K562 (cell line): ENCODE data around the gene NTRK1. TPM values are rescaled to one million over a fixed set of nuclear protein-coding genes. Genes with fewer than 3 reads are reported as not detected.

Experiments
- ATAC-seq: fragments of 200-7000 bp; cut with Tn5 transposase; 3 replicates; pipeline ENCODE4 v1.9.1; 2020; ENCODE audit warnings: moderate library complexity
- BruUV-seq: library from RNA; stranded (reverse); fragments of 400-500 nt; replicated peaks from 2 replicates; lab custom pipeline; 2021; lab: Mats Ljungman, UMichigan
- CTCF ChIA-PET: fragments of 300-600 bp; formaldehyde crosslinking; extraction: SDS; loops from one replicate; lab custom pipeline; 2021; ENCODE audit warnings: low intra/inter-chr PET ratio; lab: Yijun Ruan, JAX
- POLR2A ChIA-PET: fragments of 300-600, 350-650 bp; sonication (Branson Sonifier 250); formaldehyde crosslinking; extraction: SDS; loops from one replicate; lab custom pipeline; 2021; ENCODE audit warnings: antibody characterized with exemption, inconsistent platforms; lab: Yijun Ruan, JAX
- DNase-seq, 4 experiments: peaks; one replicate each; pipeline versions ENCODE4 v3.0.0 to v3.0.0-alpha.2; 2011 to 2018; ENCODE audit warnings: low spot score in 3 of 4, mixed read lengths in 3 of 4; ENCODE audit errors: extremely low read depth in 1 of 4
- FAIRE-seq: peaks from 2 replicates; lab custom pipeline; 2011; peaks lifted over from hg19 to GRCh38; lab: Jason Lieb, UNC
- H2AFZ ChIP-seq: 2 replicates; pipeline ENCODE4 v1.6.0; 2011; ENCODE audit warnings: low read depth, low read length, control low read depth, inconsistent platforms
- H3K27ac ChIP-seq: fragments of 200-600 bp; 3 replicates; pipeline ENCODE4 v1.8.0; 2011; ENCODE audit warnings: low read depth, mild to moderate bottlenecking, control low read depth, inconsistent platforms, low read length, moderate library complexity, mixed read lengths; ENCODE audit errors: extremely low read depth
- H3K27me3 ChIP-seq, 2 experiments: fragments of 300-600 bp in 1 of 2; 2 replicates in 1 of 2; 3 replicates in 1 of 2; pipeline versions ENCODE4 v1.6.0 to v1.8.0; 2011; ENCODE audit warnings: inconsistent platforms in 2 of 2, low read length in 2 of 2, mild to moderate bottlenecking in 1 of 2, mixed read lengths in 1 of 2, moderate library complexity in 1 of 2; ENCODE audit not compliant: control insufficient read depth in 2 of 2, insufficient read depth in 2 of 2
- H3K36me3 ChIP-seq: fragments of 300-600 bp; 3 replicates; pipeline ENCODE4 v1.8.0; 2011; ENCODE audit warnings: mild to moderate bottlenecking, low read length, inconsistent platforms; ENCODE audit not compliant: control insufficient read depth, insufficient read depth
- H3K4me1 ChIP-seq, 2 experiments: fragments of 200-600 bp in 1 of 2; replicated peaks in 1 of 2; 2 replicates in 1 of 2; 3 replicates in 1 of 2; pipeline versions ENCODE4 v1.5.1 to v1.8.0; 2011; ENCODE audit warnings: inconsistent platforms in 2 of 2, low read length in 2 of 2, mild to moderate bottlenecking in 1 of 2, mixed read lengths in 1 of 2, moderate library complexity in 1 of 2; ENCODE audit not compliant: control insufficient read depth in 2 of 2, insufficient read depth in 2 of 2
- H3K4me2 ChIP-seq: 2 replicates; pipeline ENCODE4 v1.6.1; 2011; ENCODE audit warnings: low read length, control low read depth, inconsistent platforms, mixed read lengths; ENCODE audit not compliant: insufficient read depth
- H3K4me3 ChIP-seq: fragments of 200-600 bp; sonication (generic), shearing (Covaris generic); 2 replicates; pipeline ENCODE4 v1.5.1; 2016; ENCODE audit warnings: control low read depth, inconsistent platforms
- H3K79me2 ChIP-seq: fragments of 200-600 bp; 3 replicates; pipeline ENCODE4 v1.8.0; 2011; ENCODE audit warnings: low read length, inconsistent platforms; ENCODE audit not compliant: control insufficient read depth, insufficient read depth
- H3K9ac ChIP-seq, 2 experiments: 2 replicates each; pipeline versions ENCODE4 v1.6.0 to v1.6.1; 2011; ENCODE audit warnings: low read depth in 2 of 2, low read length in 2 of 2, control low read depth in 1 of 2, inconsistent platforms in 1 of 2, mild to moderate bottlenecking in 1 of 2, mixed read lengths in 1 of 2; ENCODE audit not compliant: insufficient read depth in 1 of 2
- H3K9me1 ChIP-seq: one replicate; pipeline ENCODE4 v1.6.0; 2011; ENCODE audit warnings: inconsistent platforms, mild to moderate bottlenecking, low read length, moderate library complexity; ENCODE audit not compliant: control insufficient read depth, insufficient read depth
- H3K9me3 ChIP-seq: replicated peaks from 2 replicates; pipeline ENCODE4 v1.5.1; 2011; ENCODE audit warnings: low read depth, low read length, inconsistent platforms; ENCODE audit not compliant: control insufficient read depth, insufficient read depth
- H4K20me1 ChIP-seq: replicated peaks from 2 replicates; pipeline ENCODE4 v1.6.1; 2011; ENCODE audit warnings: low read length, inconsistent platforms, mixed read lengths; ENCODE audit not compliant: control insufficient read depth, insufficient read depth
- BACH1 ChIP-seq: fragments of 200-800 bp; sonication (Bioruptor generic); IDR thresholded peaks from 2 replicates; pipeline ENCODE4 v1.6.1; 2016; ENCODE audit warnings: missing genetic modification characterization, missing compliant biosample characterization
- HMGXB4 ChIP-seq: sonication (generic); formaldehyde crosslinking; IDR thresholded peaks from 2 replicates; pipeline ENCODE4 v1.8.1; 2023; ENCODE audit warnings: mild to moderate bottlenecking, missing genetic modification reagents
- RBM17 ChIP-seq: fragments of 200-400 bp; formaldehyde crosslinking; IDR thresholded peaks from 2 replicates; pipeline ENCODE4 v1.6.1; 2017; ENCODE audit warnings: low read depth, mild to moderate bottlenecking, low read length, borderline replicate concordance
- SAP30 ChIP-seq: fragments of 200-600 bp; sonication (generic); IDR thresholded peaks from 2 replicates; pipeline ENCODE4 v1.6.1; 2012; ENCODE audit warnings: borderline replicate concordance, low read depth, mild to moderate bottlenecking, moderate library complexity, low read length, control low read depth, inconsistent platforms; ENCODE audit not compliant: insufficient read depth, poor library complexity, severe bottlenecking
- ZFPM2 ChIP-seq: fragments of 250-450 bp; sonication (Bioruptor Pico); IDR thresholded peaks from 2 replicates; pipeline ENCODE4 v1.5.1; 2022; ENCODE audit warnings: mild to moderate bottlenecking
- ZNF77 ChIP-seq: fragments of 250-450 bp; sonication (Bioruptor Pico); IDR thresholded peaks from 2 replicates; pipeline ENCODE4 v1.5.0; 2020
- WGBS: fragments of 100-300 bp; shearing (Covaris generic); methylation state at CpG from one replicate; pipeline ENCODE4 v1.1.6; 2016; ENCODE audit warnings: low coverage, mixed read lengths; ENCODE audit not compliant: insufficient coverage; ENCODE audit errors: missing lambda C conversion rate; 5-methylcytosine and 5-hydroxymethylcytosine counted together
- in situ Hi-C: fragments of 300-500 bp; cut with MboI; formaldehyde crosslinking; loops from 4 replicates; pipeline ENCODE4 v1.15.0; 2018; ENCODE audit warnings: inconsistent platforms, mixed read lengths
- intact Hi-C: fragments of 100-400 bp; cut with micrococcal nuclease; formaldehyde crosslinking; loops from 2 replicates; pipeline ENCODE4 v1.14.2; 2022
- polyA plus RNA-seq, 8 experiments: library from polyadenylated mRNA; depleted of rRNA in 4 of 8; stranded (reverse) in 5 of 8; unstranded in 3 of 8; fragments of >200 nt; fragmentation: Nextera tagmentation in 2 of 8; fragmentation: Illumina TruSeq in 1 of 8; extraction: Ambion mirVana in 2 of 8; extraction: Trizol in 1 of 8; gene quantifications; 2 replicates each; pipeline versions ENCODE4 v1.2.1 to v1.2.3, GENCODE V29; 2011 to 2014; ENCODE audit warnings: inconsistent platforms in 1 of 8, missing spikeins in 1 of 8
- total RNA-seq, 7 experiments: library from RNA; depleted of rRNA in 6 of 7; stranded (reverse); fragments of >200 nt in 6 of 7; fragmentation: Illumina TruSeq in 2 of 7; extraction: Trizol in 2 of 7; gene quantifications; 2 replicates each; pipeline versions ENCODE4 v1.2.1 to v1.2.3, GENCODE V29; 2011 to 2021; ENCODE audit warnings: low replicate concordance in 1 of 7
- TF ChIP-seq, protein P1 (sequence below): IDR thresholded peaks from 2 replicates; pipeline ENCODE4 v1.6.1; 2016; ENCODE audit warnings: missing genetic modification characterization, missing compliant biosample characterization

The NTRK1 gene
- total and polyA plus RNA-seq, 9 of the 15 experiments (the other 6 are each of a cell fraction or from before 2014, with no cell fraction given) = 0.46 to 30.0 (median 7.9) TPM

GRCh38 chr1:156929596-156930238 lies 69.1 kb downstream of the NTRK1 start:
- in situ Hi-C loops (loop anchor here (5.0 kb wide), 1 partner anchor 37 kb away; the partner anchor contains the start of gene PEAR1), intact Hi-C loops (loop anchor here (2.0 to 5.0 kb wide), 3 partner anchors 29 to 228 kb away; no protein-coding TSS in a partner anchor)
- CTCF ChIA-PET = no interaction called here
- Histone ChIP-seq H3K4me2 (no peak overlapping the region), H3K27me3 (no peaks in the 10 kb centered on the region), H3K9ac (0 out of 4 replicates have a peak overlapping the region, but pooled peaks of 1 of the 2 experiments have one; percentile 18), H2AFZ (no peak overlapping the region), H3K4me1 (peaks cover 19% of the 10 kb centered on the region in 2 experiments; a peak in 4 of 5 replicates), H4K20me1 (no peaks in the 10 kb centered on the region; the same call in 1 of the 2 replicates), H3K36me3 (no peaks in the 10 kb centered on the region), H3K27ac (no peak overlapping the region), H3K9me3 (no peaks in the 10 kb centered on the region), H3K79me2 (no peaks in the 10 kb centered on the region), H3K9me1 (no peaks in the 10 kb centered on the region), H3K4me3 (no peak overlapping the region)
- DNase-seq = no peak
- POLR2A ChIA-PET = interaction anchor here (1.1 to 1.3 kb wide), 3 partner anchors 37 to 116 kb away, joined by 3 to 5 read pairs (median 4); no protein-coding TSS in a partner anchor
- TF ChIP-seq, protein P1, sequence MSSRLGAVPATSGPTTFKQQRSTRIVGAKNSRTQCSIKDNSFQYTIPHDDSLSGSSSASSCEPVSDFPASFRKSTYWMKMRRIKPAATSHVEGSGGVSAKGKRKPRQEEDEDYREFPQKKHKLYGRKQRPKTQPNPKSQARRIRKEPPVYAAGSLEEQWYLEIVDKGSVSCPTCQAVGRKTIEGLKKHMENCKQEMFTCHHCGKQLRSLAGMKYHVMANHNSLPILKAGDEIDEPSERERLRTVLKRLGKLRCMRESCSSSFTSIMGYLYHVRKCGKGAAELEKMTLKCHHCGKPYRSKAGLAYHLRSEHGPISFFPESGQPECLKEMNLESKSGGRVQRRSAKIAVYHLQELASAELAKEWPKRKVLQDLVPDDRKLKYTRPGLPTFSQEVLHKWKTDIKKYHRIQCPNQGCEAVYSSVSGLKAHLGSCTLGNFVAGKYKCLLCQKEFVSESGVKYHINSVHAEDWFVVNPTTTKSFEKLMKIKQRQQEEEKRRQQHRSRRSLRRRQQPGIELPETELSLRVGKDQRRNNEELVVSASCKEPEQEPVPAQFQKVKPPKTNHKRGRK = peak; percentile 63
- TF ChIP-seq BACH1 (tag) = no peak
- no peak for TF ChIP-seq ZNF77 (CRISPR knock-in tag)
- no peak for TF ChIP-seq RBM17
- no peak for TF ChIP-seq HMGXB4 (CRISPR knock-in tag)
- TF ChIP-seq ZFPM2 (CRISPR knock-in tag) = no peak
- TF ChIP-seq SAP30 = no peak
- FAIRE-seq = no peak
- no peak for ATAC-seq
- BruUV-seq = no TSS peak
- 35% methylated on average over 6 of the region's 6 CpGs for WGBS
